Fibroblast of pulmonary artery (primary cell): ENCODE measurements around the gene RNF214.

Experiments used
- DNase-seq: peaks from one replicate; pipeline ENCODE4 v3.0.0-alpha.2; 2010; ENCODE audit warnings: low read depth
- H3K4me3 ChIP-seq: replicated peaks from 2 replicates; pipeline ENCODE4 v1.5.1; 2011; ENCODE audit warnings: low read depth, mild to moderate bottlenecking, control low read depth, low read length, moderate library complexity
- TF ChIP-seq, protein P1 (sequence below): IDR thresholded peaks from 2 replicates; pipeline ENCODE4 v1.5.1; 2011; ENCODE audit warnings: mild to moderate bottlenecking, control low read depth, low read length, inconsistent platforms; ENCODE audit errors: missing control alignments

Gene RNF214

DNA sequence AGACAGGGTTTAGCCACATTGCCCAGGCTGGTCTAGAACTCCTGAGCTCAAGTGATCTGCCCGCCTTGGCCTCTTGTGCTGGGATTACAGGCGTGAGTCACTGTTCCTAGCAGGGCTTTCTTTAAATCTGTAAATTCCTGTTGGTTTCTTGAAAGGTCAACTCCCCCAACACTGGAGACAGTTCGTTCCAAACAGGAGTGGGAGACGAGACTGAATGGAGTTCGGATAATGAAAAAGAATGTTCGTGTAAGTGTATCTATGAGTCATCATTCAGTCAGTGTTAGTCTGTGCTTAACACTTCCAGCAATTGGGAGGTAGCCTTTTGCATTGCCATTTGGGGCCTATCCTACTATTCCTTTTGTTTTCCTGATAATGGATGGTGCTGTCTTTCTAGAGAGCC is 48.7 kb downstream of the RNF214 start:
- no peak overlapping the region for H3K4me3 ChIP-seq
- TF ChIP-seq, protein P1, sequence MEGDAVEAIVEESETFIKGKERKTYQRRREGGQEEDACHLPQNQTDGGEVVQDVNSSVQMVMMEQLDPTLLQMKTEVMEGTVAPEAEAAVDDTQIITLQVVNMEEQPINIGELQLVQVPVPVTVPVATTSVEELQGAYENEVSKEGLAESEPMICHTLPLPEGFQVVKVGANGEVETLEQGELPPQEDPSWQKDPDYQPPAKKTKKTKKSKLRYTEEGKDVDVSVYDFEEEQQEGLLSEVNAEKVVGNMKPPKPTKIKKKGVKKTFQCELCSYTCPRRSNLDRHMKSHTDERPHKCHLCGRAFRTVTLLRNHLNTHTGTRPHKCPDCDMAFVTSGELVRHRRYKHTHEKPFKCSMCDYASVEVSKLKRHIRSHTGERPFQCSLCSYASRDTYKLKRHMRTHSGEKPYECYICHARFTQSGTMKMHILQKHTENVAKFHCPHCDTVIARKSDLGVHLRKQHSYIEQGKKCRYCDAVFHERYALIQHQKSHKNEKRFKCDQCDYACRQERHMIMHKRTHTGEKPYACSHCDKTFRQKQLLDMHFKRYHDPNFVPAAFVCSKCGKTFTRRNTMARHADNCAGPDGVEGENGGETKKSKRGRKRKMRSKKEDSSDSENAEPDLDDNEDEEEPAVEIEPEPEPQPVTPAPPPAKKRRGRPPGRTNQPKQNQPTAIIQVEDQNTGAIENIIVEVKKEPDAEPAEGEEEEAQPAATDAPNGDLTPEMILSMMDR, result no peak
- peak; percentile 99 for DNase-seq

DNA sequence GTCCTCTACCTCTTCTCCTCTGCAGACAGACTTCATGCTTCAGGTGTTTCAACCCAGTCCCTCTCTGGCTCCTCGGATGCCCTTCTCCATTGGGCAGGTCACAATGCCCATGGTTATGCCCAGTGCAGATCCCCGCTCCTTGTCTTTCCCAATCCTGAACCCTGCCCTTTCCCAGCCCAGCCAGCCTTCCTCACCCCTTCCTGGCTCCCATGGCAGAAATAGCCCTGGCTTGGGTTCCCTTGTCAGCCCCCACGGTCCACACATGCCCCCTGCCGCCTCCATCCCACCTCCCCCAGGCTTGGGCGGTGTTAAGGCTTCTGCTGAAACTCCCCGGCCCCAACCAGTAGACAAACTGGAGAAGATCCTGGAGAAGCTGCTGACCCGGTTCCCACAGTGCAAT is 49.4 kb downstream of the RNF214 start:
- no peak overlapping the region for H3K4me3 ChIP-seq
- TF ChIP-seq, protein P1, result no peak
- no peak for DNase-seq

DNA sequence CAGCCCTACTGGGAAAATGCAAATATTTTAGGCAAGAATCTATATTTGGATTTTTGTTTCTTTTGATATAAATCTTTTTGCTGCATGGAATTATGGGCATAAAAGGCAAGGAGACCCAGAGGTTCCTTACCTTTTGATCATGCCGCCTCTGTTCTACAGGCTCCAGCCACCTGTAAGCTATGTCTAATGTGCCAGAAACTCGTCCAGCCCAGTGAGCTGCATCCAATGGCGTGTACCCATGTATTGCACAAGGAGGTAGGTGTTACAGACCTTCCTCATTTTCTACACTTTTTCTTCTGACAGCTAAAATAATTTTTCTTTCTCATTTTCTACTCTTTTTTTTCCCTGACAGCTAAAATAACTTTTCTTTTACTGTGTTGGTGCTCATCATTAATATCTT is 50.5 kb downstream of the RNF214 start:
- no peak for DNase-seq
- no peak overlapping the region for H3K4me3 ChIP-seq
- TF ChIP-seq, protein P1, result no peak

DNA sequence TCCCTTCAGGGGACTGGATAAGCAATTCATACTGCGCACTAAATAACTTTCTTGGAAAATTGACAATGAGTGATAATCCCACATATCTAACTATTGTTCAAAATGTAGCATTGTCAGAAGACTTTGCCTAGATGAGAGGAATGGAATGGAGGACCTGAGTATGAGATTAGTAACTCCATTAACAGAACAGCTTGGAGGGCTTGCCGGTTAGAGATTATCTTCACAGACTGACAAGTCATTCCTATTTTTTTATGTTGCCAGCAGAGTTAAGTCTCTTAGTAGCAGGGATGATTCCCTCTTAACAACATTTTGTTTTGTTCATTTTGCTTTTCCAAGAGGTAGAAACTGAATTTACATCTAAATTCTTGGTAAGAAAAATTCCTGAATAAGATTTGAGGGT is 51.6 kb downstream of the RNF214 start:
- DNase-seq, result no peak
- TF ChIP-seq, protein P1, result no peak
- no peak overlapping the region for H3K4me3 ChIP-seq

DNA sequence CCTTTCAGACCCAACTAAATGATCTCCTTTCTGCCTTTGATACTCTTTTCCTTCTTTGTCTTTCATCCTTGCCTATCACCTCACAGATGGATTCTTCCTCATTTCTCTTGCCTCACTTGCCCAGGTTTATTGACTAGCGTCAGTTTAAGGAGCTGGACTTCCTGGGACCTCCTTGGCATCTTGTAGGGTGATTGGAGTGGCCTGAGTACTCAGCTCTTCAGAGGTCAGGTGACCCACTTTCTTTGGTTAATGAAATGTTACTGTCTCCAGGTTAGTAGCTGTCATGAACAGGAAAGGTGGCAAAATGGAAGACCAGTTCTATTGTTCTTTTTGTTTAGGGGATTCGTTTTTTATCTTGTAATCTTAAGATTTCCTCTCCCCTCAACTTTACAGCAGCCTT is 54.1 kb downstream of the RNF214 start:
- no peak overlapping the region for H3K4me3 ChIP-seq
- TF ChIP-seq, protein P1, result no peak
- no peak for DNase-seq

DNA sequence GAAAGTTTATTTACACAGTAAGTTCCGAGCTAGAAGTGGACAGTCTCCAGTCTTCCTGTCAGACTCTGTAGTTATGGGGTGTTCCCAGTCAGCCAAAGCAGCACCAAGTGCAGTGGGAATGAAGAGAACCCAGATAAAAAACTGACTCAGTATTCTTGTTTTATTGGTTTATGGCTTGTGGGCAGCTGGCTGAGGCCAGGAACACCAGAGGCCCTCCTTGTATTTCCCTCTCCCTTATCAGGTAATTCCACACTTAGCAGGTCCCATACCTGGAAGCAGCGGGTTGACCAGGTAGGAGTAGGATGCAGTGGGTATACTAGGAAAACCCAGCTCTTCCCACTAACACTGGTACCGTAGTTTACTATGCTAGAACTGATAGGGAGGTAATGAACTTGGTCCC is 55.2 kb downstream of the RNF214 start:
- TF ChIP-seq, protein P1, result no peak
- DNase-seq, result no peak
- H3K4me3 ChIP-seq, result no peak overlapping the region

DNA sequence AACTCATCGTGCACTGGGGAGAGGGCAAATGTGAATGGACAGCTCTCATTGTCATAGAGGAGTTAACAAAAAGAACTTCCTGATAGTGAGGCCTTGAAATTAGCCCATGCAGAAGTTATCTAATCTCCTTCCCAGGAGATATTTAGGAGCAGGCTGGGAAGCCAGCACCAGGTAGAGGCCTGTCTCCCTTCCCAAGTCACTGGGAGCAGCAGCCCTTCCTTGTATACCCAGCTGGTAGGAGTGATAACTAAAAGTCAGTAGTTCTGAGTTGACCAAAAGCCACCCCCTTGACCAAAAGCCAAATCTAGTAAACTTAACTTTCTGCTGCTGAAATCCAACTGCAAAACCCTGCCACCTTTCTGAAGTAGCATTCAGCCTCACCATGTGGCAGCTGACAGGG is 57.3 kb downstream of the RNF214 start:
- TF ChIP-seq, protein P1, result no peak
- no peak for DNase-seq
- H3K4me3 ChIP-seq, result no peak overlapping the region
